Neutrophil (primary cell): ENCODE results near the gene PPTC7.
"Not testable (repeated sequence)": the region's sequence is repeated elsewhere in the genome, so short reads cannot be mapped to it uniquely, and the experiment has no call there.

Experiments
- H3K27ac ChIP-seq: fragments of 200-600 bp; sonication (generic); 2 replicates; pipeline ENCODE4 v1.5.1; 2016; ENCODE audit warnings: mild to moderate bottlenecking, moderate library complexity
- H3K27me3 ChIP-seq: fragments of 200-600 bp; sonication (generic); 2 replicates; pipeline ENCODE4 v1.6.0; 2016; ENCODE audit warnings: mild to moderate bottlenecking
- H3K36me3 ChIP-seq: fragments of 200-600 bp; sonication (generic); 2 replicates; pipeline ENCODE4 v1.5.1; 2017
- H3K4me1 ChIP-seq, 2 experiments: fragments of 200-600 bp in 1 of 2; sonication (generic) in 1 of 2; 1 replicate in 1 of 2; 2 replicates in 1 of 2; pipeline versions ENCODE4 v1.5.1 to v1.6.1; 2013 to 2016; ENCODE audit warnings: low read depth in 1 of 2, low read length in 1 of 2, mild to moderate bottlenecking in 1 of 2, moderate library complexity in 1 of 2; ENCODE audit not compliant: control insufficient read depth in 1 of 2, insufficient read depth in 1 of 2
- H3K4me3 ChIP-seq, 2 experiments: fragments of 200-600 bp in 1 of 2; sonication (generic) in 1 of 2; 1 replicate in 1 of 2; 2 replicates in 1 of 2; pipeline ENCODE4 v1.5.1; 2013 to 2016; ENCODE audit warnings: low read depth in 1 of 2, low read length in 1 of 2, mild to moderate bottlenecking in 1 of 2, moderate library complexity in 1 of 2
- H3K9me3 ChIP-seq: fragments of 200-600 bp; sonication (generic); 2 replicates; pipeline ENCODE4 v1.5.1; 2016
- TF ChIP-seq, protein P1 (sequence below): fragments of 200-600 bp; sonication (generic); IDR thresholded peaks from 2 replicates; pipeline ENCODE4 v1.5.1; 2016; ENCODE audit warnings: antibody characterized with exemption

The PPTC7 gene

GRCh38 chr12:110564471-110564991 lies 18.6 kb downstream of the PPTC7 start:
- Histone ChIP-seq H3K4me3 (no peak overlapping the region), H3K4me1 (peaks cover 36 to 41% of the 10 kb centered on the region in 2 experiments), H3K27ac (peak overlapping the region; percentile 89)

DNA sequence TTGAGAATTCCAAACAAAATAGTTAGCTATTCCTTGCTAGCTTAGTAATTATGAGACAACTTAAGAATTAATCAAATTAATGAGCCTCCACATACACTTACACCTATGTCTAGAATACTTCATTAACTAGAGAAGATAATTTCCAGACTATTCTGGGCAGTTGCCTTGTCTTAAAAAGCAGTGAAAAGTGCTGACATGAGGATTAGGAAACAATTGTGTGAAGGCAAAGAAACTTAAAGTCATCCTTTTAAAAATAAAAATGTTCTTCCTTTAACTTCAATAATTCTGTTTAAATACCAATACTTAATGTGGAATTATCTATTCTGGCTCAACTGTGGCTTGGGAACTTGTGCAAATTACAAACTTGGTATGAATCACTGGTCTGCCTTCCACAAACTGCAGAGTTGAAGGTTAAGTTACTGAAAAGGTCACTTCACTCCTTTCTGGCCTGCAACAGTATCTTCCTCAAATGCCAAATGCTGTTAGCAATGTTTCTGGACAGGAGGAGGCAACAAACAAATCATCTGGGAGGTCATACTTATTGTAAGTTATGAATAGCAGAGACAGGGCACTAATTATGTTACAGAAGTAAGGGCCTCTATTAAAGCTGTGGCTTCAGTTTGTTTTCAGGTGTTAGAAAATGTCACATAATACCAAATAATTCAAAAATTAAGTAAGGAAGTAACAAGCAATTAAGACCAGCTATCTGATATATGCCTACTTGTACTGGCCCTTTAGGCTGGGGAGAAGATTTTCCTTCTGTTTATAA lies 19.2 kb downstream of the PPTC7 start:
- H3K9me3 ChIP-seq, result no peaks in the 10 kb centered on the region
- no peak overlapping the region for H3K4me3 ChIP-seq
- no peaks in the 10 kb centered on the region for H3K36me3 ChIP-seq
- H3K4me1 ChIP-seq, result peaks cover 36 to 41% of the 10 kb centered on the region in 2 experiments
- TF ChIP-seq, protein P1, sequence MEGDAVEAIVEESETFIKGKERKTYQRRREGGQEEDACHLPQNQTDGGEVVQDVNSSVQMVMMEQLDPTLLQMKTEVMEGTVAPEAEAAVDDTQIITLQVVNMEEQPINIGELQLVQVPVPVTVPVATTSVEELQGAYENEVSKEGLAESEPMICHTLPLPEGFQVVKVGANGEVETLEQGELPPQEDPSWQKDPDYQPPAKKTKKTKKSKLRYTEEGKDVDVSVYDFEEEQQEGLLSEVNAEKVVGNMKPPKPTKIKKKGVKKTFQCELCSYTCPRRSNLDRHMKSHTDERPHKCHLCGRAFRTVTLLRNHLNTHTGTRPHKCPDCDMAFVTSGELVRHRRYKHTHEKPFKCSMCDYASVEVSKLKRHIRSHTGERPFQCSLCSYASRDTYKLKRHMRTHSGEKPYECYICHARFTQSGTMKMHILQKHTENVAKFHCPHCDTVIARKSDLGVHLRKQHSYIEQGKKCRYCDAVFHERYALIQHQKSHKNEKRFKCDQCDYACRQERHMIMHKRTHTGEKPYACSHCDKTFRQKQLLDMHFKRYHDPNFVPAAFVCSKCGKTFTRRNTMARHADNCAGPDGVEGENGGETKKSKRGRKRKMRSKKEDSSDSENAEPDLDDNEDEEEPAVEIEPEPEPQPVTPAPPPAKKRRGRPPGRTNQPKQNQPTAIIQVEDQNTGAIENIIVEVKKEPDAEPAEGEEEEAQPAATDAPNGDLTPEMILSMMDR, result no peak
- H3K27me3 ChIP-seq, result no peaks in the 10 kb centered on the region
- H3K27ac ChIP-seq, result peak overlapping the region; percentile 89

More at GRCh38 chr12:110564471-110564991, 18.6 kb downstream of the PPTC7 start:
- Histone ChIP-seq H3K27me3 (no peaks in the 10 kb centered on the region), H3K9me3 (no peaks in the 10 kb centered on the region), H3K36me3 (no peaks in the 10 kb centered on the region)
- TF ChIP-seq, protein P1, result no peak

DNA sequence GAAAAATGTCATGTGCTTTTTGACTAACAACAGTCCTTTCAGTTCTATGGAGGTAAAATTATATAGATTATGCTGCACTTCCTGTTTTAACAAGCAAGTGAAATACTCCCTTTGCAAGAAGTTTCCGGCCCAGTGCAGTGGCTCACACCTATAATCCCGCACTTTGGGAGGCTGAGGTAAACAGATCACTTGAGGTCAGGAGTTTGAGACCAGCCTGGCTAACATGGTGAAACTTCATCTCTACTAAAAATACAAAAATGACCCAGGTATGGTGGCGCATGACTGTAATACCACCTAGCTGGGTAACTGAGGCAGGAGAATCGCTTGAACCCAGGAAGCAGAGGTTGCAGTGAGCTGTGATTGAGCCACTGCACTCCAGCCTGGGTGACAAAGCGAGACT lies 20.7 kb downstream of the PPTC7 start:
- Histone ChIP-seq H3K4me1 (peaks cover 36 to 41% of the 10 kb centered on the region in 2 experiments), H3K27ac (peak overlapping the region; percentile 89), H3K4me3 (peak overlapping the region; percentile 38 to 47)
- H3K36me3 ChIP-seq, H3K27me3 ChIP-seq, H3K9me3 ChIP-seq: not testable (repeated sequence)

DNA sequence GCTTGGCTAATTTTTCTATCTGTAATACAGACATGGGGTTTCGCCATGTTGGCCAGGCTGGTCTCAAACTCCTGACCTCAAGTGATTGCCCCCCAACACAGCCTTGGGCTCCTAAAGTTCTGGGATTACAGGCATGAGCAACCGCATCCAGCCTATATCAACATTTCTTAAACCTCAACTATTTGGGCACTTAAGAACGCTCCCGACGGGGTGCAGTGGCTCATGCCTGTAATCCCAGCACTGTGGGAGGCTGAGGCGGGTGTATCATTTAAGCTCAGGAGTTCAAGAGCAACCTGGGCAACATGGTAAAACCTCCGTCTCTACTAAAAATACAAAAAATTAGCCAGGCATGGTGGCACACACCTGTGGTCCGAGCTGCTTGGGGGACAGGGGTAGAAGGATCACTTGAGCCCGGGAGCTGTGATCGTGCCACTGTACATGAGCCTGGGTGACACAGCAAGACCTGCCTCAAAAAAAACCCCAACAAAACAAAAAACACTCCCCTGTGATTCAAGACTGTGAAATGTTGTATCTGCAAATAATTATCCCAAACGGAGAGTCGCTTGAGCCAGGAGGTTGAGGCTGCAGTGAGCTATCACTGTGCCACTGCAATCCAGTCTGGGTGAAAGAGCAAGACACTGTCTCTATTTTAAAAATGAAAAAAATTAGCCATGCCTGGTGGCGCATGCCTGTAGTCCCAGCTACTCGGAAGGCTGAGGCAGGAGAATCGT lies 21.5 kb downstream of the PPTC7 start:
- H3K36me3 ChIP-seq, result no peaks in the 10 kb centered on the region
- no peaks in the 10 kb centered on the region for H3K27me3 ChIP-seq
- no peaks in the 10 kb centered on the region for H3K9me3 ChIP-seq
- TF ChIP-seq, protein P1, result no peak
- H3K4me1 ChIP-seq, result peaks cover 37 to 41% of the 10 kb centered on the region in 2 experiments
- peak overlapping the region; percentile 38 to 47 for H3K4me3 ChIP-seq
- H3K27ac ChIP-seq, result peak overlapping the region; percentile 89

- TF ChIP-seq, protein P1, result no peak
- Histone ChIP-seq H3K9me3 (no peaks in the 10 kb centered on the region), H3K36me3 (no peaks in the 10 kb centered on the region), H3K4me3 (no peak overlapping the region), H3K27me3 (no peaks in the 10 kb centered on the region), H3K4me1 (peaks cover 43 to 44% of the 10 kb centered on the region in 2 experiments), H3K27ac (peak overlapping the region; percentile 89)
Observed at GRCh38 chr12:110560946-110561345, 22.2 kb downstream of the PPTC7 start.

DNA sequence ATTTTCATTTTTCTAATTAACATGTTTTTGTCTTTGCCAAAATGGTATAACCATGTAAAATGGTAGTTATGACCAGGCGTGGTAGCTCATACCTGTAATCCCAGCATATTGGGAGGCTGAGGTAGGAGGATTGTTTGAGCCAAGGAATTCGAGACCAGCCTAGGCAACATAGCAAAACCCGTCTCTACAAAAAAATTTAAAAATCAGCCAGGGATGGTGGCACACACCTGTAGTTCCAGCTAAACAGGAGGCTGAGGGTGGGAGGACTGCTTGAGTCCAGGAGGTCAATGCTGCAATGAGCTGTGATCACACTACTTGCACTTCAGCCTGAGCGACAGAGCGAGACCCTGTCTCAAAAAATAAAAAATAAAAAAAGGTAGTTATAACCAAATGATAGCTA lies 23.1 kb downstream of the PPTC7 start:
- Histone ChIP-seq H3K27ac (no peak overlapping the region), H3K27me3 (no peaks in the 10 kb centered on the region), H3K36me3 (no peaks in the 10 kb centered on the region), H3K9me3 (no peaks in the 10 kb centered on the region), H3K4me1 (peaks cover 52 to 53% of the 10 kb centered on the region in 2 experiments), H3K4me3 (no peak overlapping the region)
- TF ChIP-seq, protein P1, result no peak

GRCh38 chr12:110558945-110559344 lies 24.2 kb downstream of the PPTC7 start:
- not testable (repeated sequence) for H3K27me3 ChIP-seq, H3K4me3 ChIP-seq, H3K9me3 ChIP-seq, H3K27ac ChIP-seq, H3K36me3 ChIP-seq
- peaks cover 52 to 54% of the 10 kb centered on the region in 2 experiments for H3K4me1 ChIP-seq
